LoVo (cell line): ENCODE measurements around the gene TNFRSF9.
A peak's percentile ranks its signal among the peaks of the same experiment; 100 is the strongest.

Experiments used
- DNase-seq: peaks from one replicate; pipeline ENCODE4 v3.0.0-alpha.2; 2016; ENCODE audit warnings: low spot score

TNFRSF9 gene

DNA sequence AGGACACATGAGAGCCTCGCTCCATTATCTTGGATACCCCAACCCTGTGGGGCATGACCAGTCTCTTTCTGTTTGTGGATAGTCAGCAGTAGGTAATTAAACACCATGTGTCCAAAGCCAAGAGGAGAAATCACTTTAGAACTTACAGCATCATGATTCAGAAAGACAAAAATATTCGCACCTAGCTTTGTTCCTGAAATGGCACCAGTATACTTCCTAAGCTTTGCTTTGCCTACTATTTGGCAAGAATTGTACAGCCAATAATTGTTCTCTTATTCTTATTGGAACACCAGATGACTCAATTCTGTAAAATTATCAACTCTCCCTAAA, 24.2 kb downstream of the TNFRSF9 start:
- DNase-seq = no peak

DNA sequence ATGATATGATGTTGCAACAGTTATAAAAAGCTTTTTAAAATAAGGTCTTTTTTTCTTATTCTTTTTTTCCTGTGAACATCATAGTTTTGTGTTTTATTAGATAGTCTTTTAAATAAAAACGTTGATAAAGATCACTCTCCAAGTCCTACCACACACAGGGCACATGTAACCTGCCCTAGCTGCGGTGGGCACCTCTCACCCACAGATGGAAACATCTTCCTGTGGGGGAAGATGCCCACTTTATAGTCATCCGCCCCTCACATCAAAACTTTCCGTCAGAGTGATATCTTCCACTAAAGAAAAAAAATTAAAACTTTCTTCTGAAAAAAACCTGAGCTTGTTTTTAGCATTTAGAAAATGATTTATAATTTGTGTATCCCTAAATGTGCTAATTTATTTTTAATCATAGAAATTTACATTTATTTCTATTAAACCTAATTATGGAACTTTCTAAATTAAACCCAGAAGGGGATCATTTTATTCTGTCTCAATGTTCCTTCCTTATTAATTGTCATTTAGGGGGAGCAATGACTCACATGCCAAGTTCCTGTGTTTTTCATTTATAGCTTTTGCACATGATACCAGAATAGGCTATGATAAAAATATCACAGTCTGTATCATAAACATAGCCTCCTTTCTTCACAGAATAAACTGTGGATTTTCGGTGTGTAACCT, 24.7 kb downstream of the TNFRSF9 start:
- no peak for DNase-seq

DNA sequence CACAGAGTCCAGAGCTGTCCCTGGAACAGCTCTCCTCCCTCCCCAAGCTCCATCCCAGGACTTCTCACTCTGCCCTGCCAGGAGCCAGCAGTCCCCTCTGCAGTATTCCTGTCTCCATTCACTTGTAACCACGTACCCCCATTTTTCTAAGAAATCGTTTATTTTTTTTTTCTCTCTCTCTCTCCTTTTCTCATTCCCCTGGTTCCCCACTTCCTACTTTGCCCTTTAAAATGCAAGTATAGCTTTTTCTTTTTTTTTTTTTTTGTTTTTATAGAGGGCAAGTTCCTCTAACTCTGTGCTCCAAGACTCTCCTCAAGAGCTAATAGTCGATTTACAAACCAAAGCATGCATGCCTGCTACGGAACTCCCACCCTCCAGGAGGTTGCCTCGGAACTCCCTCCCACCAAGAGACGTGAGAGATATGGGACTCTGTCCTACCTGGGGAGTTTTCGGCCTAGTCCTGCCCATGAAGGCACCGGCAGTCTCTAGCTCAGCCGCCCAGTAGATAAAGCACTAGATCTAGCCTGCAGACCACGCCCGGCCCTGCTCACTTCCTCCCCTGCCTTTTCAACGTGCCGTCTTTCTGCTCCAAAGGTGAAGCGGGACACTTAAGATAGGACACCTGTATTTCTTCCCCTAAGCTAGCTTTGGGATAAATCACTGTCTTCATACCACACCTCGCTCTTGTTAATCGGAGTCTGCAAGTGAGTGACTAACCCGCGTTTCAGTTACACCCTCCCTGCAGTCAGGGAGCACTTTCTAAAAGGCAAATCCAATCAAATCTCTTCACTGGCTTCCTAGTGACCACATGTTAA, 27.7 kb downstream of the TNFRSF9 start:
- DNase-seq = peak; percentile 27

- DNase-seq = no peak
Measured at GRCh38 chr1:7912145-7912544, 28.5 kb downstream of the TNFRSF9 start.

DNA sequence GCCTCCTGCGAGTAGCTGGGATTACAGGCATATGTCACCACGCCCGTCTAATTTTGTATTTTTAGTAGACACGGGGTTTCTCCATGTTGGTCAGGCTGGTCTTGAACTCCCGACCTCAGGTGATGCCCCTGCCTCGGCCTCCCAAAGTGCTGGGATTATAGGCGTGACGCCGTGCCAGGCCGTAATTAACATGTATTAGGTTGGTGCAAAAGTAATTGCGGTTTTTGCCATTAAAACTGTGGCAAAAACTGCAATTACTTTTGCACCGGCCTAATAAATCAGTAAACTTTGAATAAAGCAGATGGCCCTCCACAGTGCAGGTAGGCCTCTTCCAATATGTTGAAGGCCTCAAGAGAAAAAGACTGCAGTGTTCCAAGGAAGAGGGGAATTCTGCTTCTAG, 35.4 kb downstream of the TNFRSF9 start:
- DNase-seq = no peak

- DNase-seq = peak; percentile 78
Measured at GRCh38 chr1:7902478-7903085, 38.1 kb downstream of the TNFRSF9 start.

GRCh38 chr1:7899741-7900140, 40.9 kb downstream of the TNFRSF9 start:
- DNase-seq = no peak

DNA sequence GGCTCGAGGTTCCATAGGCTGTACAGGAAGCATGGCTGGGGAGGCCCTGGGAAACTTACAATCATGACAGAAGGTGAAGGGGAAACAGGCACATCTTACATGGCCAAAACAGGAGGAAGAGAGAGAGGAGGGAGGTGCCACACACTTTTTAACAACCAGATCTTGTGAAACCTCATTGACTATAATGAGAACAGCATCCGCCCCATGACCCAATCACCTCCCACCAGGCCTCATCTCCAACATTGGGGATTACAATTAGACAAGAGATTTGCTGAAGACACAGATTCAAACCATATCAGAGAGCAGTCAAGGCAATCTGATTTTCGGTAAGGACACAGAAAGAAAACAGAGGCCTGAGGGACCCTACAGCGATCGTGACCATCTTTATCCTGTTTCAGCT, 41.7 kb downstream of the TNFRSF9 start:
- no peak for DNase-seq

DNA sequence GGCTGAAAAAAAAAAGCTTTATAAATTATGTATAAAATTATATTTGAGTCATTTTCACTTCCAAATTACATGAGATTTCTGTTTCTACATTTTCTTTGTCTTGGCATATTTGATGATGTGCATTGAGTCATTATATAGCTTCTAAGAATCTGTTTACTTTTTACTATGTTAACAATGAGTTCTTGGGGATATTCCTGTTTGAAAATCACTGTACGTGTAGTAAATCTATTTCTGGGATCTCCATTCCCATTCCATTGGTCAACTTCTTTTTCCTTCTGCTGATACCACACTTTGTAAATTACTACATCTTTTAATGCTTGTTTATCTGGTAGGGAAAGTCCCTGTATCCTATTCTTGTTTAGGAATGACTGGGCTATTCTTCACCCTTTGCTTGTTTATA, 43.6 kb downstream of the TNFRSF9 start:
- DNase-seq = no peak

DNA sequence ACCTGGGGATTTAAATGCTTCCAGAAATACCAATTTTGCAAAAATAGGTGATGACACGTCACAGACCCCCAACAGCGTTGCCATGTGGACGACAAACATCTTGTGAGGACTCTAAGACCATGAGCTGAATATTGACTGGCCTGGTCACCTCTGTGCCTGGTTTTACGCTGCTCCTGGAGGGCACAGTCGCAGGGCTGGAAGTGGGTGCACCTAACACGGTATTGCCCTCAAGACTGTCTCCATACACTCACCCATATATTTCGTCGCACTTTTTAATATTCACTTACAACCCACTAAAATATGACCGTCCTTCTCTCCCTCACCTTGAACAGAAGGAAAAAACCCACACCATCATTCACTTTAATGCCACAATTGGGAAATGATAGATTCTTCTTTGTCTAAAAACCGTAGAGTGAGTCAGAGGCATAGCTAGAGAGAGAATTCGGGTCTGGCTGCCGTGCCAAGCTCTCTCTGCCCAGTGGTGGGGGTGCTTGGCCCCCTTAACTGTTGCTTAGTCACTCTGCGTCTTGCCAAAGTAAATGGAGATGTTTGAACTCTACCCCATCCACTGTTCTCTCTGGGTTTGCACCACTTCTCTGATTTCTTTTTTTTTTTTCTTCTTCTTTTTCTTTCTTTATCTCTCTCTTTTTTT, 47.0 kb downstream of the TNFRSF9 start:
- no peak for DNase-seq

GRCh38 chr1:7891804-7892203, 48.8 kb downstream of the TNFRSF9 start:
- no peak for DNase-seq

- no peak for DNase-seq
Measured at GRCh38 chr1:7890853-7891252, 49.8 kb downstream of the TNFRSF9 start.

DNA sequence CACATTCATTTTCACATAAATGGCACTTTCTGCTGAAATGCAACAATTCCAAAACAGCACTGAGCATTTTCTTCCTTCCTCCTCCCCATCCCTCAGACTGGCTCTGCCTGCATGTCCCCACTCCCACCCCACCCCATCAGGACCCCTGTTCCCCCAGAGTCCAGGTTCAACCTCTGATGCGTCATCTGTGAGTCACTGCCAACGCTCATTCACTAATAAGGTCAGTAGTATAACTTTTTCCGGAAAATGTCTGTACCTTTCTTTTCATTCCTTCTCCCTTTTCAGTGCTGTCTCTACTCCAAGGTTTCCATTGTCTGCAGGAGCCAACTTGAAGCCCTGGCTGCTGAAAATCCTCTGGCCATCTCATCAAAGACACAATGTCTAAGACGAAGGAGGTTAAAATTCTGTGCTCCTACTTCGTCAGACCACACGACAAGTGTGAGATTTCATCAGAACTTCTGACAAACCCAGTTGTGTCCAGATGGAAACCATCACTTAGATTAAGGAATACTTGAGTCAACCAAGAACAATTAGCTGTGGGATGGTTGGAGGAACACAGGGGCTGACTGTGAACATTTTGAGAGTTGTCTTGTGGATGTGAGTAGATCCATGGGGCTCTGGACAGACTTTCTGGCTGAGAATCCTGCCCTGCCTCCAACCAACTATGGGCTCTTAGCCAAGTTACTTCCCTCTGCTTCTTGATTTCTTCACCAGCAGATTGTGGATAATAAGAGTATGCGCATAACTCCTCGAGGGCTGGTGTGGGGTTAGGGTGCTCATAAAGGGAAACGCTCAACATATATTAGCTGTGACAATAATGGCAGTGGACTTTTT, 52.2 kb downstream of the TNFRSF9 start:
- DNase-seq = no peak

GRCh38 chr1:7886405-7886745, 54.3 kb downstream of the TNFRSF9 start:
- no peak for DNase-seq

DNA sequence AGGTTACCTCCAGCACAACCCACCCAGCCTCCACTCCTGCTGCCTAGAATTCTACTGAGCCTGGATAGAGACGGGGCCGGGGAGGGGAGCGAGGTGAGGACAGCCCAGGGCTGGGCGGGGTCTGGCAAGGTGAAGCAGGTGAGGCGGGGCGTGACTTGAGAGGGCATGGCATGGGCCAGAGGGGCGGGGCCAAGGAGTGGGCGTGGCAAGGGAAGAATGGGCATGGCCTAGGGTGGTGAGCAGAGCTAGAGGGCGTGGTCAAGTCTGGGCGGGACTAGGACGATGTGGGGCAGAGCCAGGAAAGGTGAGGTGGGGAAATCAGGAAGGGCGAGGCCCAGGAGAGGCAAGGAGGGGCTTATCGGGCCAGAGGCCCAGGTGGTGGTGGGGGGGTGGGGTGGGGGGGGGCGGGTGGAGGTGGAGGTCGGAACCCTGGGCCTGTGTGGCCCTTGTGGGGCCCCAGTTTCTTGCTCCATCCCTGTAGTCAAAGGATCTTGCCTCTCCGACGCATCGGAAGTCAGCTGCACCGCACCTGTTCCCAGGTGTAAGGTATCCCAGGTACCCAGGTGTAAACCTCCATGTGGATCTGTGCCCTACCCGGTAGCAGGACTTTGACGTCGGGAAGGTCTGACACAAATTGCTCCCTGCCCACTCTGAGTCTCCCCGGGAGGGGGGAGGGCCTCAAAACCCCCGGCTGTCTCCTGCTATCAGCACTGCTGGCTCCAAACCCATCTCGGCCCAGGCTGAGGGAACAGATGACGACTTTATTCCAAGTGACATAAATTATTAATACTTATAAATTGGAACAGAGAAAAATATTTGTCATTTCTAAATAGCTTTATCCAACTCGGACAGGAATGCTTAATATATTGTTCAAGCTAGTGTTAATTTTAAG, 54.9 kb downstream of the TNFRSF9 start:
- no peak for DNase-seq

DNA sequence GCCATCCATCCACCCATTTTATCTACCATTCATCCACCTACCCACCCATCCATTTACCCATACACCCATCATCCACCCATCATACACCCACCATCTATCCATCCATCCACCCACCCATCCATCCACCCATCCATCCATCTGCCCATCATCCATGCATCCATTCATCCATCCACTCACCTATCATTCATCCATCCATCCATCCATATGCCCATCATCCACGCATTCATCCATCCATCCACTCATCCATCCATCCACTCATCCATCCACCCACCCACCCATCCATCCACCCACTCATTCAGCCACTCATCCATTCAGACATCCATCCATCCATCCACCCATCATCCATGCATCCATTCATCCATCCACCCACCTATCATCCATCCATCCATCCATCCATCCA, 55.9 kb downstream of the TNFRSF9 start:
- no peak for DNase-seq

DNA sequence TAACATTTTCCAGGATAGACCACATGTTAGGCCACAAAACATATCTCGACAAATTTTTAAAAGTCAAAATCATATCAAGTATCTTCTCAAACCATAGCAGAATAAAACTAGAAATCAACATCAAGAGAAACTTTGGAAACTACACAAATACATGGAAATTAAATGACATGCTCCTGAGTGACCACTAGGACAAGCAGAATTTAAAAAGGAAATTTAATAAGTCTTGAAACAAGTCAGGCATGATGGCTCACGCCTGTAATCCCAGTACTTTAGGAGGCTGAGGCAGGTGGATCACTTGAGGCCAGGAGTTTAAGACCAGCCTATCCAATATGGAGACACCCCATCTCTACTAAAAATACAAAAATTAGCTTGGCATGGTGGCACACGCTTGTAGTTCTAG, 61.4 kb downstream of the TNFRSF9 start:
- DNase-seq = no peak

GRCh38 chr1:7878027-7878426, 62.6 kb downstream of the TNFRSF9 start:
- DNase-seq = no peak

- no peak for DNase-seq
Measured at GRCh38 chr1:7873801-7874795, 66.5 kb downstream of the TNFRSF9 start.

GRCh38 chr1:7871136-7871535, 69.5 kb downstream of the TNFRSF9 start:
- no peak for DNase-seq
